GM18517 (cell line): ENCODE results near the gene AGAP1.

Source experiments
- ATAC-seq: cut with Tn5 transposase; IDR thresholded peaks from one replicate; pipeline ENCODE4 v1.9.1; 2021; ENCODE audit warnings: mild to moderate bottlenecking, moderate library complexity; ENCODE audit not compliant: unreplicated experiment

Gene AGAP1

GRCh38 chr2:235677937-235678336 lies 184.1 kb downstream of the AGAP1 start:
- no peak for ATAC-seq

GRCh38 chr2:235678712-235679111 lies 184.9 kb downstream of the AGAP1 start:
- ATAC-seq, result no peak

DNA sequence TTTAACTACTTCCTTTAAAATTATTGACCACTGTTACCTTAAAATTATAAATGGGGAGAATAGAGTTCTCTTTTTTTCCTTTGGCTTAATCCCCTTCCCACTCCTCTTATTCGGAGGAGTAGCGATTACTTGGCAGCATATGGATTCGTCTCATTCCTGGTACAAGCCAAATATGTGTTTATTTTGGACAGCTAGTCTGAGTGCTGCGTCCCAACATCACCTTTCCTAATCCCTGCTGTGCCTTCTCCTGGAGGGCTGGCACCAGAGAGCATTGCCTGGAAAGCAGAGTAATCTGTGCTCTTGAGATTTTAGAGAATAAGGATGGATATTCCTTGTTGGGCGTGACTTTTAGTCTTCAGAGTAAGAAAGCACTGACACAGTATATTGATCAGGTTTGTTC lies 185.6 kb downstream of the AGAP1 start:
- no peak for ATAC-seq

DNA sequence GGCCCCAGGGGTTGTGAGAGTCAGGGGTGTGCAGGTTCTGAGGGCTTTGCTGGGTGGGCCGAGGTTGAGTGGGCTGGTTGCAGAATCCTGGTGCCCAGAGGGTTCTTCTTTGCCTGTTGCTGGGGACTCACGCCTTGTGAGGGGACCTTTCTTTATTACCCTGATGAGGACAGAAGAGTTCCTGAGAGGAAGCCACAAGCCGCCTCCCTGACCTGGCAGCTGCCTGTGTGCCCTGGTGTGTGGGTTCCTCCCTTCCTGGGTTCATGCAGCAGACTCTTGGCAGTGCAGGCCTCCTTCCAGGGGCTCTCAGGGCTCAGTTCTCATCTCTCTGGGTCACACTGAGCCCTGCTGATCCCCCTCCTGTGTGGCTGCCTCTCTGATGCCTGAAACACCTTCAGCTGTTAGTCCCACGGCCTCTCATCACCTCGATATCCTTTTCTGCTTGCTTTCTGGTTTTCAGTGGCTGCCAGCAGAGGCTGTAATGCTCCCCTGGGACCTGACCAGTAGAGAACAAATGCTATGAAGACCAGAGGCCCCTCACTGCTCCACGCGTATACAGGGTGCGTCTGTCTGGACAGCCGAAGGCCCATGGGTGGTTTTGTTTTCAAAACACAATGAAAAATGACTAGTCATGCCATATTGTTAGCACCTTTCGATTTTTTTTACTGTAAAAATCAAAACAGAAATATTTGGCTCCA lies 191.3 kb downstream of the AGAP1 start:
- ATAC-seq, result no peak

GRCh38 chr2:235688511-235689426 lies 194.9 kb downstream of the AGAP1 start:
- no peak for ATAC-seq

- no peak for ATAC-seq
Measured at GRCh38 chr2:235689427-235689853, 195.6 kb downstream of the AGAP1 start.

DNA sequence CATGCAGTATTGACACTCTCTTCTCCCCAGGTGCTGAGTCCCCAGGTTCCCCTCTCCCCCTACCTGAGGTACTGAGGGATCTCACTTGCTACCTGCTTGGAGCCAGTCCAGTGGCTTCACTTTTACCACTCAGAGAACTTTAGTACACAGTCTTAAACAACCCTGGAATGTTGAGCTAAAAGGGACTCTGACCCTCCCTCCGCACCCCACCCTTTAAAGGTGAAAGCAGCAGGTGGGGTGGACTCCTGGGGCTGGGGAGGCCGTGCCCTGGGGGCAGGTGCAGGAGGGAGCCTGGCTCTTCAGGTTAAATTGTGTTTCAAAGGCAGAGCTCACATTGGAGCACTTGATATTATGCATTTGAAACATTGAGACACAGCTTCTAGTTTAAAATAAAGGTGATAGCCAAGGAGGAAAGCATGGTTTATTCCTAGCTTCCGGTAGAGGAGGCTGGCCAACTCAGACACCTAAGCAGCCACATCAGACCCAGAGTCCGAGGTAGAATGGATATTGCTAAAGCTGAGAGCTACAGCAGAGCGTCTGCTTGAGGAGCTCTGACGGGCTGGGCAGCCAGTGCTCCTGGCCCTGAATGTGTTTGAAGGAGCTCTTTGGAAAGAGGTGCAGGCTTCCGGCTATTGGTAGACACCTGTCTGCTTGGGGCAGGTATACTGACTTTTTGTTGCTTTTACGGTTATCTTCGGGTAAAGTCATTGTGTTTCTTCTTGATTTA lies 196.4 kb downstream of the AGAP1 start:
- ATAC-seq, result no peak

- ATAC-seq, result no peak
Measured at GRCh38 chr2:235690809-235691450, 197.1 kb downstream of the AGAP1 start.

- no peak for ATAC-seq
Measured at GRCh38 chr2:235692076-235692475, 198.2 kb downstream of the AGAP1 start.

DNA sequence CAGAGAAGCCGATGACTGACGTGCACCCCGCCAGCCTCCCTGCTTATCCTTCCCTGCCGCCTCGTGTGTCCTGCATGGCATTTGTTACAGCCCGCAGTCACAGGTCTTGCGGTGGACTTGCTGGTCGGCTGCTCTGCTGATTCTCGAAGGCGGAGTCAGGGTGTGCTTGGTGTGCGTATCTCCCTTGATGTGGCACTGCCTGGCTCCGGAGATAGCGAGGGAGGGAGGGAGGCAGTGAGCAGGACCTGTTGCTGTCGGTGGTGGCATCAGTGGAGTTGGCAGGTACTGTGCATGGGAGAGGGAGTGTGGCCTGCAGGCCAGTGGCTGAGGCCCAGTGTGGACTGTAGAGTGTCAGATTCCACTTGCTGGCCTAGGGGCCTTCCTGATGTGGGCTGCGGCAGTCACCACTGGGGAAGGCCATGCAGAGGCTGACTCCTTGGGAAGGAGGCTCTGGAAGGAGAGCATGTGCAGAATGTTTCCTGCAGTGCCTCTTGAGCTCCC lies 198.9 kb downstream of the AGAP1 start:
- ATAC-seq, result no peak

GRCh38 chr2:235693279-235693678 lies 199.4 kb downstream of the AGAP1 start:
- no peak for ATAC-seq

- ATAC-seq, result no peak
Measured at GRCh38 chr2:235694721-235695601, 201.1 kb downstream of the AGAP1 start.

GRCh38 chr2:235695602-235695895 lies 201.7 kb downstream of the AGAP1 start:
- ATAC-seq, result no peak

DNA sequence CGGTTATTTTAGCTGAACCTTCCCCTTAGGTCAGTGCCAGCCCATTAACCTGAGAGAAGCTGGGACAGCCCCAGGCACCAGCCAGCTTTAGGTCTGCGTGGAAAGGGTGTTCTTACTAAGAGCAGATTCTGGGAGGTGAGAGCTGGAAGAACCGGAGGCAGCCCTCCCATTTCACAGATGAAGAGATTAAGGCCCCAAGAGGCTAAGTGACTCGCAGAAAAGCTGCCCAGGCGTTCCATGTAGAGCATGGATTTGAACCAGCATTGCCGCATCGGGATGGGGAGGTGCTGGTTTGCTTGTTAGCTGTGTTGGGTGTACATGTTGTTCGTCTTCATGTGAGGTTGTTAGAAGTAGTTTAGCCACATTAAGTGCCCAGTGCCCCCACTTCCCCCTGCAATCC lies 203.2 kb downstream of the AGAP1 start:
- no peak for ATAC-seq

GRCh38 chr2:235698028-235698427 lies 204.2 kb downstream of the AGAP1 start:
- no peak for ATAC-seq

GRCh38 chr2:235698491-235698890 lies 204.6 kb downstream of the AGAP1 start:
- no peak for ATAC-seq

DNA sequence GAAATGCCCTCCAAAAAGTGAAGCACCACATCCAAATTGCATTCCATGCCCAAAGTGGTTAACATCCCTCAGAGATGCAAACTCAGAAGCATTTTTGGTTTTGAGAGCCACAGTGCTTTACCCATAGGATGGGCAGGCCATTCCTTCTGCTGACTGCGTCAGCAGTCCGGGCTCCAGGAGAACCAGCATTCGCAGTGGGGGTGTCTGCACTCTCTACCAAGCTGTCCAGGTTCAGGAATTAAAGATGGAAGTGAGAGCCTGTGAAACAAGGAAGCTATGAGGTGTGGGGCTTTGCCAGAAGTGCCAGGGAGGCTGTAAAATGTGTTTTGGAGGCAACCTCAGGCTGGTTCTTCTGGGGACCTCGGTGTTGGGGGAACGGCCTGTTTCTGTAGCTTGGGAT lies 205.7 kb downstream of the AGAP1 start:
- ATAC-seq, result no peak

DNA sequence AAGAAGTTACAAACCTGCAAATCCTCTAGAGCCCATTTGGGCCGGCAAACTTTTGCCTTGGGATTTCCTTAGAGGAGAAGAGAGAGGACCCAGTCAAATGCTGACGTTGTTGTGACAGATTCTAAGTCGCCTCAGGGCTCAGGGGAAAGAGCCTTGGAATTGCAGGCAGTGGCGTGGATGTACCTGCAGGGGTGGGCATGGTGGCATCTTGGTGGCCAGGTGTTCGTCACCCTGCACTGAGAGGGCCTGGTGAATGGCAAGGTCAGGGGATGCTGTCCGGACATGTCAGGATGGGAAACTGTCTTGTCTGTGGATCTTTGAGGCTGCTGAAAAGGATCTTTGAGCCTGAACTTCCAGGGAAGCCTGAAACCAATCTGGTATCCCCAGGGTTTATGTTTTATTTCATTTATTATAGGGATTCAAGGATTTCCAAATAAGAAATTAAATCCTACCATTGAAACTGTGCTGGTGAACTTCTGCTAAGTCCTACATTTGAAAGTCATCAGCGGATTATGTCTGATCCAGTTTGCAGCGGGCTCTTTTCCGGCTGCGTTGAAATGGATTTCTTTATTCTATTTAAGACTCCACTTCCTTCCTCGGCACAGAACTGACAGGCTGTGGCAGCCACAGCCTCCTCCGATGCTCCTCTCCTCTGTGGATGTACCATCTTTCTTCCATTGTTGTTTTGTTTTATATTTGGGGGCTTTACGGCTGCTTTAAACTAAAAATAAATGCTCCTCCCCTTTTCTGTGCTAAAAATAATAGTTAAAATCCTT lies 207.6 kb downstream of the AGAP1 start:
- ATAC-seq, result no peak

DNA sequence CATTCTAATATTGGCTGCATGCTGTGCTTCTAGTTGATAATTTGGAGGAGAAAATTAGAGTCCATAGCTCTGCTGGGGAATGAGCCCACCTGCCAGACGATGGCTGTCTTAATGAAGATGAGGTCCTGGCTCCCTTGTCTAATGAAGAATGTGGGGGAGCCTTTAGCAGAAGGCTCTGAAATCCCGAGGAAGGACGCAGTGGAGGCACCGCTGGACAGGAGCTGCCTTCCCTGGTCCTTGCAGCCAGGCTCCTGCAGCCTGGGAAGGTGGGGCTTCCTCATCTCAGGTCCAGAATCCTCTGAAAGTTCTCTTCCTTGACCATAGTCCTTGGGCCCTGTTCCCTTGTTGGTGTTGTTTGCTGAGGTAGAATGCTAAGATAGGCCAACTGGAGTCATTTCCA lies 208.3 kb downstream of the AGAP1 start:
- no peak for ATAC-seq
